ENCODE results near the gene ITPR3.

The ITPR3 gene

DNA sequence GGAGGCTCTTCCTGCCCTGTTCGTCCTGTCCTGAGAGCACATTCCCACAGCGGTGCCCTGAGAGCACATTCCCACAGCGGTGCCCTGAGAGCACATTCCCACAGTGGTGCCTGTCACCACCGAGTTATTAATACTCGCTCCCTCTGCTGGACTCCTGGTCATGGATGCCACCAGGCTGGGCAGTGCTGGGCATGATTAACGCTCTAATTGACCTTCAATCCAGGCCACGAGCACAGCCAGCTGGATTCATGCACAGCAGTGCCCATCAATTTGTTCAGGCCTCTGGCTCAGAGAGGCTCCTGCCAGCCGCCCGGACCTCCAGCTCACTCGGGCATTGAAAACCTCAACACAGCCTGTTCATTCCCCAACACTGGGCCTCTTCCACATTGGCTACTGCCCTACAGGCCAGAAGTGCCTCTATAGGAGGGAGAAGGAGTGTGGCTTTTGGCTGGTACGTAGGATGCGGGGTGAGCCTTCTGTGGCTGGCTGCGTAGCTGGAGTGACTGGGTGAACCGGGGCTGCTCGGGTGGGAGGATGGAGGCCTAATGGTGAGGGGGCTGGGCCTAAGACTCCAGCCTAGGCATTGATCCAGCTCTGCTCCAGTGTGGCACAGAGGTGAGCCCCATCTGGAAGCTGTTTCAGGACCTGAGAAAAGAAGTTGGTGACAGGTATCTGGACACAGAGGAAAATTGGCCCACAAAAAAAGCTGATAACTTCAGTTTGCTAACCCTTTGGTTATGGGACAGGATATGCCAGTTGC is 116.3 kb downstream of the ITPR3 start:
- DNase-seq (ENCODE audit: low read depth): no peak
- TF ChIP-seq, protein P1, sequence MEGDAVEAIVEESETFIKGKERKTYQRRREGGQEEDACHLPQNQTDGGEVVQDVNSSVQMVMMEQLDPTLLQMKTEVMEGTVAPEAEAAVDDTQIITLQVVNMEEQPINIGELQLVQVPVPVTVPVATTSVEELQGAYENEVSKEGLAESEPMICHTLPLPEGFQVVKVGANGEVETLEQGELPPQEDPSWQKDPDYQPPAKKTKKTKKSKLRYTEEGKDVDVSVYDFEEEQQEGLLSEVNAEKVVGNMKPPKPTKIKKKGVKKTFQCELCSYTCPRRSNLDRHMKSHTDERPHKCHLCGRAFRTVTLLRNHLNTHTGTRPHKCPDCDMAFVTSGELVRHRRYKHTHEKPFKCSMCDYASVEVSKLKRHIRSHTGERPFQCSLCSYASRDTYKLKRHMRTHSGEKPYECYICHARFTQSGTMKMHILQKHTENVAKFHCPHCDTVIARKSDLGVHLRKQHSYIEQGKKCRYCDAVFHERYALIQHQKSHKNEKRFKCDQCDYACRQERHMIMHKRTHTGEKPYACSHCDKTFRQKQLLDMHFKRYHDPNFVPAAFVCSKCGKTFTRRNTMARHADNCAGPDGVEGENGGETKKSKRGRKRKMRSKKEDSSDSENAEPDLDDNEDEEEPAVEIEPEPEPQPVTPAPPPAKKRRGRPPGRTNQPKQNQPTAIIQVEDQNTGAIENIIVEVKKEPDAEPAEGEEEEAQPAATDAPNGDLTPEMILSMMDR (IDR thresholded peaks at IDR 0.05; ENCODE audit: low read depth, low read length, missing control alignments): no peak
- H3K4me3 ChIP-seq (ENCODE audit: low read depth, low read length): no peak overlapping the region

DNA sequence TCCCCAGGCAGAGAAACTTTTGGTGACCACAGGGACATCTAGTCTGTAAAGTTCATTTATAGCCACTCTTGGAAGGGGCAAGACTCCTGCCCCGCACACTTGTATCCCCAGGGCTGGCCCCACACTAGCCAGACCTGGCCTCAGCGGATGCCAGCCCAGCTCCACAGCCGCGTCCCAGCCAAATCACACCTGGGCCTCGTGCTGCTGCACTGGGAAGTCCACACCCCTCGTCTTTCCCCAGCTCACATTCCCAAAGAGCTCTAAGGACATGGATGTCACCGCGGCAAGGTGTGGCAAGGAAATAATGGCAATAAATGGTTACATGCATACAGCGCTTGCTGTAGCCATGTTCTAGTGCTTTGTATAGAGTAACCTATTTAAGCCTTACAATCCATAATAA is 117.0 kb downstream of the ITPR3 start:
- H3K4me3 ChIP-seq (ENCODE audit: low read depth, low read length): no peak overlapping the region
- TF ChIP-seq, protein P1 (IDR thresholded peaks at IDR 0.05; ENCODE audit: low read depth, low read length, missing control alignments): no peak
- no peak for DNase-seq (ENCODE audit: low read depth)

DNA sequence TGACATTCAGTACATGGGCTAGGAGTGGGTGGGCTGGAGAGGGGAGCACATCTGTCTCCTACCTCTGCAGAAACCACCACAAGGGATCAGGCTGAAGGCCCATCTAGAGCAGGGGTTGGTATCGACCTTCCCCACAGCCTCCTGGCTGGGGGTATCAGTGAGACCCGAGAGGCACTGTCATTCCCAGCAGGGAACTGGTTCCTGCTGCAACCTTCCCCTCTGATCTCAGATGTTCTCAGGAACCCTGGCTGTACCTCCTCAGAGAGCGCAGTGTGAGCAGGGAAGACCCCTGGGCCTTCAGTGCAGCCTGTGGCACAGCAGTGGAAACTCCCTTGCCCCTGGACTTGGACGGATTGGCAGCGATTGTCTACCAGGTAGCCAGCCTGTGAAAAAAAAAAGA is 117.8 kb downstream of the ITPR3 start:
- H3K4me3 ChIP-seq (ENCODE audit: low read depth, low read length): no peak overlapping the region
- no peak for DNase-seq (ENCODE audit: low read depth)
- TF ChIP-seq, protein P1 (IDR thresholded peaks at IDR 0.05; ENCODE audit: low read depth, low read length, missing control alignments): no peak

DNA sequence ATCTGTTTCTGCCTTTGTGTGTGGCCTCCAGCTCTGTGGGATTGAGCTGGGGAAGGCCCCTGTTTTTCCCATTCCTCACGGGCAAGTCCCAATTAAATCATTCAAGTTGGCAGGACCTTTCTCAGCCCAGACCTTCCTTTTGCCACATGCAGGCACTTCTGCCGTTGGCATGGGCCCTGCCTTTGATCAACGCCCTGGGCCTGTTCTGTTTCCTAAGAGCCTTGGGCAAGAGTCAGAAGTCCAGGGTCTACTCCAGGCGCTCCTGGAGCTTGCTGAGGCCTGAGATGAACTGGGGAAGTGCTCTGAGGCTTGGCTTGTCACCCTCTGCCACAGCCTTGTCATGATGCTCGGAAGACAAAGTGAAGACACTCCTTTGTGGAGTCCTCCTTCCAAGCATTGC is 118.4 kb downstream of the ITPR3 start:
- no peak for DNase-seq (ENCODE audit: low read depth)
- H3K4me3 ChIP-seq (ENCODE audit: low read depth, low read length): no peak overlapping the region
- TF ChIP-seq, protein P1 (IDR thresholded peaks at IDR 0.05; ENCODE audit: low read depth, low read length, missing control alignments): no peak

DNA sequence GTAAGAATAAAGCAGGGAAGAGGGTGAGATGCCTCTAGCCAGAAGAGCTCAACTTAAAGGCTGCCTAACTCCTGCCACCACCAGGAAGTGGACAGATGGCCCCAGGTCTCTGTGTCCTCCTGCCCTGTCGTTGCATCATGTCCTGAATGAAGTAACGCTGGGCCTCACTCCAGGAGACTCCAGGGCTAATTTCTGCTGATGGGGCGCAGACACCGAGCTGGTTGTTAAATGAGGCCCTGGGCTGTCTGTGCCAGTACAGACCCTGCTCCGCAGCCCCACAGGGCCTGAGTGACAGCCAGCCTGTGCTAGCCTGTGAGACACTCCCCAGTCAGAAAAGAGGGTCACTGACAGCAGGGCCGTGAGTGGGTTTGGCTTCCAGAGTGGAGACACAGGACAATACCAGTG is 119.1 kb downstream of the ITPR3 start:
- TF ChIP-seq, protein P1 (IDR thresholded peaks at IDR 0.05; ENCODE audit: low read depth, low read length, missing control alignments): no peak
- H3K4me3 ChIP-seq (ENCODE audit: low read depth, low read length): no peak overlapping the region
- no peak for DNase-seq (ENCODE audit: low read depth)

DNA sequence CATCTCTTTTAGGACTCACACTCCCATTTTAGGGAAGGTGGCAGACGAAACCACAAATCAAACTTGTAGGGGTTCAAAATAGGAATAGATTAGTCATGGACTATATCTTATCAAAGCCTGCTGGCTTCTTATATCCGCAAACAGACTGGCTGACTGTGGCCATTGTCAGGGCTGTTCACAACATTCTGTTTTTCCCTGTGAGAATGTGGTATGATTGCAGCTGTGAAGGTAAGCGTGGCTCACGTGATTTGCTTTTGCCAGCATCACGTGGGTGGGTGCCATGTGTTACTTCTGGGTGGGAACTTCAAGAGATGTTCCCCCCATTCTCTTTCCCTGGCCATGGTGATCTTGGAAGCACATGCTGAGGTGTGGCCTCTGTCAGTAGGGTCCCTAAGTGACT is 119.7 kb downstream of the ITPR3 start:
- DNase-seq (ENCODE audit: low read depth): no peak
- TF ChIP-seq, protein P1 (IDR thresholded peaks at IDR 0.05; ENCODE audit: low read depth, low read length, missing control alignments): no peak
- H3K4me3 ChIP-seq (ENCODE audit: low read depth, low read length): no peak overlapping the region

DNA sequence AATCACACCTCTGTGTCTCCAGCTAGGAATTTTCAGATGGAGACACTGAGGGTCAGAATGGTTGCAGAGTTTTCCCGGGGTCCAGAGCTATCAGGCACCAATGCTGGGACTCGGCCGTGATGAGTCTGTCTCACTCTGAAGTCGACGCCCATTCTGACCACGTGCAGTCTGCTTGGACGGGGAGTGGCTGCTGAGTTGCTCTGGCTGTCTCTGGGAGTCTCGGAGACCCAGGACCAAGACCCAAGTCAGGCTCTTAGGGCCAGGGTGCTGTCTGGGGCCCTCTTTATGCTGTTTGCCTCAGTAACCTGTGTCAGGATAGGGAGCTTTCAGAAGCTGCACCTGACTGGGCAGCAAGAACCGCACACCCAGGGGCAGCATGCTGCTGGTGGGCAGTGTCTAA is 121.0 kb downstream of the ITPR3 start:
- DNase-seq (ENCODE audit: low read depth): no peak
- TF ChIP-seq, protein P1 (IDR thresholded peaks at IDR 0.05; ENCODE audit: low read depth, low read length, missing control alignments): no peak
- H3K4me3 ChIP-seq (ENCODE audit: low read depth, low read length): no peak overlapping the region
